Activated CD8-positive, alpha-beta memory T cell treated with anti-CD3 and anti-CD28 coated beads for 24 hours (primary cell): ENCODE results near the gene IL2RA.

ENCODE experiments used
- DNase-seq: peaks from one replicate; pipeline ENCODE4 v3.0.0-alpha.2; 2020

IL2RA gene

GRCh38 chr10:6037422-6037821, 24.7 kb downstream of the IL2RA start:
- DNase-seq: peak; percentile 56

DNA sequence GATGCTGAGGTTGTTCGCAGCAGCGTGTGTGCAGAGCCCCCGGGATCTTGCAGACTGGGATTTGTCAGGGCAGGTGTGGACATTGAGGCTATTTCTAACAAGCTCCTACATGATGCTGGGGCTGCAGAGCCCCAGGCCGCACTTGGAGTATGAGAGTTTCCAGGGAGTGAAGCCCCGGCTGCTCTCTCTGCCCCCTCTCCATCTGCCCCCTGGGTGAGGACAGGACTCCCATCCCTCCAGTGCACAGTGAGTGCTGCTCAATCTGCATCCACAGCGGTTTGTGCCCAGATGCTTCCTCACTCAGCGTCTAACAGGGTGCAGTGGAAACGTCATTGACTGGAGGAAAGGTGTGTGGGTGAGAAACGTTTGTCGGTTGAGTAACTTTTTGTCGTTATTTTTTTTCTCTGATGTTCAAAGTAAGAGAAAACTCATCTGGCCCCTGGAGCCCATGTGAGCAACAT, 25.3 kb downstream of the IL2RA start:
- peak; percentile 60 for DNase-seq

GRCh38 chr10:6035931-6036575, 26.1 kb downstream of the IL2RA start:
- peak; percentile 63 for DNase-seq

DNA sequence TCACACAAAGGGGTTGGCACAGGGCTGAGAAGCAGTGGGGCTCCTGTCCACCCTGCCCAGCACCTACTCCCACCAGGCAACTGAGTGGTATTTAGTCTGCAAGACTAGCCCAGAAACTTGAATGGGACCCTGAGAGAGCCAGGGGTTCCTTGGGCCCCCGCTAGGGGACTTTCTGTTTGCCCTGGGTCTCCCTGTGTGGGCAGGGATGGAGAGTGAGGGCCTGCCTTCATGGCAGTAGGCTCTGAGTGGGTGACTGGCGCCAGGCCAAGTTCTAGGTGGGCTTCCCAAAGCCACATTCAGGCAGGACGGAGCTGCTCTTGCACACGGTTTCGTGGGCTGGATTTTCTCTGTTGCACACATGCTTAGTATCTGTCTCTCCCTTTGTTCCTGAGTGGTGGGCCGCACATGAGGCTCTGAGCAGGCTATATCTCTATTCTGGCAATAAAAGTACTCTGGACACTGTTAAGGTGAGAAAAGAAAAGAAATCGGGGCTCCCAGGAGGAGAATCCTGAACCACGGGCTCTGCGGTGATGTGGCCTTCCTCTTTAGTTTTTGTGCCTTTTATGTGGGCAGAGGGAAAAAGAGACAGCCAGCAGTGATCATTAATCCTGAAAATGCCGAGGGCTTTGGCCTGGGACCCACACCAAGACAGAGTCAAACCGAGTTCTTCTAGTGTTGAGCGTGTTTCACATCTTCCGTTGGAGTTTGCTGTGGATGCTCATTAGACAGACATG, 26.9 kb downstream of the IL2RA start:
- peak; percentile 64 for DNase-seq

- DNase-seq: no peak
These were observed 27.8 kb downstream of the IL2RA start for GRCh38 chr10:6034371-6034770.

GRCh38 chr10:6033954-6034353, 28.2 kb downstream of the IL2RA start:
- DNase-seq: no peak

- DNase-seq: no peak
These were observed 31.2 kb downstream of the IL2RA start for GRCh38 chr10:6030940-6031339.

DNA sequence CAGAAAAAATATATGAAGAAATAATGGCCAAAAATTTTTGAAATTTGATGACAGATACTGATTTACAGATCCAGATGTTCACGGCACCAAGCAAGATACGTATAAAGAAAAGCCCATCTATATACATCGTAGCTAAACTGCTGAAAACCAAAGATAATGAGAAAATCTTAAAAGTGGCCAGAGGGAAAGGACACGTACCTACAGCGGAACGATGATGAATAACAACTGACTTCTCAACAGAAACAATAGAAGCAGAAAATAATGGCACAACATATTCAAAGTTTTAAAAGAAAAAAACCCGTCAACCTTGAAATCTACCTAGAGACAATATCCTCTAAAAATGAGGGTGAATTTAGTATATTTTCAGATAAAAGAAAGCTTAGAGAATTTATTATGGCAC, 31.9 kb downstream of the IL2RA start:
- no peak for DNase-seq

GRCh38 chr10:6027929-6028328, 34.2 kb downstream of the IL2RA start:
- peak; percentile 57 for DNase-seq

GRCh38 chr10:6025683-6026255, 36.4 kb downstream of the IL2RA start:
- peak; percentile 56 for DNase-seq

- DNase-seq: no peak
These were observed 37.9 kb downstream of the IL2RA start for GRCh38 chr10:6024334-6024682.

DNA sequence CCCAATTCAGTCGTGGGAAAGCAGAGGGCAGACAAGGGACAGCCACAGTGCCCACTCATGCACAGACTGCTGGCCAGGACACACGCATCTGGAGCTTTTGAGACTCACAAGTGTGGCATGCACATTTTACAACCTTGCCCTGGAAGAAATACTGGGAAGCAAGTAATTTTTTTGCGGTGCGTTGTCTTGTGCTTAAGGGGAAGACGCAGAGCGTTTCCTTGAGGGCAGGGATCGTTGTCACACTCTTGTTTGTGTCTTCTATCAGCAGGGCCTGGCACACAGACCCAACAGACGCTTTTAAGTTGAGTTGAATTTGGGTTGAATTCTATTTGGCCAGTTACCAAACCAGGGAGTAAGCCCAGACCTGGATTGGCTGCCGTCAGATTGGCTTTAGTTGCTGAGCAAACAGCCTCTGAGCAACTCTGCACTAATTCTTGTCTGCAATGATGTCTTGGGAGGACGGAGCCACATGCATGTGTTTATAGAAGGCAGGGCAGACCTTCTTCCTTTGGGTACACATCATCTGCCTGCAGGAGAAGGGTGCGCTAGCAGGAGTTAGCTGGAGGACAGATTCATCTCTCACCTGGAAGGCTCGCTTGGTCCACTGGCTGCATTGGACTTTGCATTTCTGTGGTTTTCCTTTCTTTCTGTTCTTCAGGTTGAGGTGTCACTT, 38.4 kb downstream of the IL2RA start:
- DNase-seq: peak; percentile 54

GRCh38 chr10:6022660-6023059, 39.5 kb downstream of the IL2RA start:
- no peak for DNase-seq

DNA sequence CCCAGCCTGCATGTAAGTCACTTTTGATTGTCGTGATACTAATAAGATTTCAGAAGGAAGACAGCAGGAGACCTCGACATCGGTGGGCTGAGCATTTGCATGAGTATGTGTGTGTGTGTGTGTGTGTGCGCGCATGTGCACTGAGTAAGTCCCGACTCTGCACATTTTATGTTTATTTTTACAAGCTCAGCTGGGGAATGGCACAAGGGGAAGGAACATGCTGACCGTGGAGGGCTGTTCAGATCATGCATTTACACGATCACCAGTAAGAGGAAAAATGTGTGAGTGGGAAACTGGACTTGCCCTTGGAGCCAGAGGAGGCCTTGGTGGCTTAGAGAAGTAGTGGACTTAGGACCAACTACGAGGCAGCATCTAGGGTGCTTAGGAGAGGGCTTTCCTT, 41.3 kb downstream of the IL2RA start:
- DNase-seq: no peak

DNA sequence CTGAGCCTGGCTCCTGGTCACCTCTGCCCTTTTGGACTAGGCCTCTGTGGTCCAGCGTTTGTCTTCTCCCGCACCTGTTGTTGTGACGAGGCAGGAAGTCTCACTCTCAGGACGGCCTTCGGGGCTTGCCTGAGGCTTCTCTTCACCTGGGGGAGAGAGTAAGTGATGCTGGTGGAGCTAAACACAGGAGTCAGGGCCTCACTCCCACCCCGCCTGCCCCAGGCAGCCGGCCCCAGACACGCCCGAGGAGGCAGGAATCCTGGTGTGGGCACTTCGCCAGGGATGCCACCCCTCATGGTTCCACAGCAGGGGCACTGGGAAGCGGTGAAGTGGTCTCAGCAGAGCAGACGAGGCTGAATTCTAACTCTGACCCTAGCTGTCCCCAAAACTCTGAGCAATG, 42.4 kb downstream of the IL2RA start:
- DNase-seq: no peak

DNA sequence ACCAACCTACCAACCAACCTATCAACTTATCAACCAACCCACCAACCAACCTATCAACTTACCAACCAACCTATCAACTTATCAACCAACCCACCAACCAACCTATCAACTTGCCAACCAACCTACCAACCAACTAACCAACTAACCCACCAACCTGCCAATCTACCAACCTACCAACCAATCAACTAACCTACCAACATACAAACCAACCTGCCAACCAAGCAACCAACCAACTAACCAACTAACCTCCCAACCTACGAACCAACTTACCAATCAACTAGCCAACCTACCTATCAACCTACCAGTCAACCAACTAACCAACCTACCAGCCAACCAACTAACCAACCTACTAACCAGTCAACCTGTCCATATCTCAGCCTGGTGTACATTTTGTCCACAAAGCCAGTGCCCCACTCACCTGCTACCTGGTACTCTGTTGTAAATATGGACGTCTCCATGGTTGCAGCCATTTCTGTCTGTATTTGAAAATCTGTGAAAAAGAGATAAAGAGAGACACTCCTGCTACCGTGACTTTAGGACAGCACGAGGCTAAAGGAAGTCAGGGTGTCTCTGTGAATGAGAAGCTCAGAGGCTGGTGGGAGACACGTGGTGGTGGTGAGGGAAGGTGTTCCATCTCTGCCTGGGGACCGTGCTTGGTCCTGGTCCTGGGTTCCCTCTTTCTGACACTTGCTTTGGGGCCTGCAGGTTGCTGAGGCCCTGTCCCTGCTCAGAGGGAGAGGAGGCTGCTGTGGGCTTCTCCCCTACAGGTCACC, 43.0 kb downstream of the IL2RA start:
- DNase-seq: no peak

- DNase-seq: no peak
These were observed 43.7 kb downstream of the IL2RA start for GRCh38 chr10:6018422-6018821.

DNA sequence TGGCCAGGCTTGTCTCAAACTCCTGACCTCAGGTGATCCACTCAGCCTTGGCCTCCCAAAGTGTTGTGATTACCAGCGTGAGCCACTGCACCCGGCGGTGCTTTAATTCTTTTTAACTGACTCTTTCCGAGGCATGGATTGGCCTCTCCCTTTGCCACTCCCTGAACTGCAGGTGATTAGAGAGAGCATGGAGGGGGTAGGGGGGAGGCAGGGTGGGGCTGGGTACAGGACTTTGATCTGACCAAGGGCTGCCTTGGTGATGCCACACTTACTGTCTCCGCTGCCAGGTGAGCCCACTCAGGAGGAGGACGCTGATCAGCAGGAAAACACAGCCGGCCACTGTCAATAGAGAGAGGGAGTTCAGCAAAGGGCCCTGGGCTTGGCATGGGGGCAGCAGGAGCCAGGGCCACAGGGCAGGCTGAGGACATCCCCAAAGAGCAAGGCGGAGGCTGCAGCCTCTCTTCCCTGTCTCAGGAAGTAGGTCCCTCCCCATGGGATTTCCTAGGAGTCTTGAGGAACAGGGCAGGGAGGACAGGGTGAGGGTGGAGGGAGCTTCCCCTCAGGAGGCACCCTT, 44.3 kb downstream of the IL2RA start:
- no peak for DNase-seq

- no peak for DNase-seq
These were observed 47.9 kb downstream of the IL2RA start for GRCh38 chr10:6014241-6014761.

DNA sequence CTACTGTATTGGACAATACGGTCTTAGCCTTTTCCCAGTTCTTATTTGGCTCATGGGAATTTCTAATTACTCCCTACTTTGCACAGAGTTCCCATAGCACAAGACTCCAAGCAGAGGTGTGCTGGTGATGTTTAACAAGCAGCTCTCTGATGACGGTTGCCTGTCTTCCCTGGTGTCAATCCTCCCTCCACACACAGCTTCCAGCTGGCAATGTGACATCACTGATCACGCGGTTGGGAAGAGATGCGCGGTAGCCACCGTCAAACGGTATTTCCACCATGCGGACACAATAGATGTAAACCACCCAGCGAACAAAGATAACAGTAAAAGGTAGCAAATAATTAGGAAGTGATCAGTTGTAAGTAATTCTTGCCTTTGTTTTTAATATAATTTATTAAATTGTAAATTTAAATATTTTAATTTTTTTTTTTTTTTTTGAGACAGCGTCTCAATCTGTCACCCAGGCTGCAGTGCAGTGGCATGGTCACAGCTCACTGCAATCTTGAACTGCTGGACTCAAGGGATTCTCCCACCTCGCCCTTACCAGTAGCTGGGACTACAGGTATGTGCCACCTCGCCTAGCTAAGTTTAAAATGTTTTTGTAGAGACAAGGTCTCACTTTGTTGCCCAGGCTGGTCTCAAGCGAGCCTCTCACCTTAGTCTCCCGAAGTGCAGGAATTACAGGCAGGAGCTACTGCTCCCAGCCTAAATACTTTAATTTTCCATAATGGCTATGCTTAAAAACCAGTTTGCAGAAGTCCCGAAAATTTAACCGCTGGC, 48.6 kb downstream of the IL2RA start:
- DNase-seq: no peak

DNA sequence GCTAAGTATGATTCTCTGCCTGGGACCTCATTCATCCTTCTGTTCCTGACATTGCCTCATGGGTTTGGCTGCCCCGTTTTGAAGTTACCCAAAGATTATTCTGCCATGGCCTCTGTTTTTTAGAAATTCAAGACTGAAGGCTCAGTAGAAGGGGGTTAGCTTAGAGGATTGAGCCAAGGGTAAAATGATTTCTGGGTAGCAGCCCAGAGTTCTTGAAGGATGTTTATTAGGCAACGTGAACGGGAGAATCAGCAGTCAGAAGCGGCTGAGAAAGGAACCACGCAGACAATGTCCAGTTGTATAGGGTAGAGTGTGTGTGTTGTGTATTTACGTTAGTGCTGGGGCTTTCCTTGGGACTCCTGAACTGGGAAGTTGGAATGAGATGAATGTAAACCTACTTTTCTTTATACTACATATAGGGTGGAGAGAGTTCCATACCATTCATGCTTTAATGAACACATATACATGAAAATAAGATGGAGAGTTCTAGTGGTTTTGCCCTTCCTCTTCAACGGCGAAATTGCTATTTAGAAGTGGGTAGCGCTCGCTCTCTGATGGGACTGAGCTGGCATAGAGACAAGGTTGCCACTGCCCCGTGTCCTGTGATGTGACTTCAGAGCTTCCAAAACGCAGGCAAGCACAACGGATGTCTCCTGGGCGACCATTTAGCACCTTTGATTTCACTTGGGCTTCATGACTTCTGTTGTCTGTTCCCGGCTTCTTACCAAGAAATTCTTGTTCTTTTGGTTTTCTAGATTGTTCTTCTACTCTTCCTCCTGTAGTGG, 49.9 kb downstream of the IL2RA start:
- no peak for DNase-seq
